Esophagus squamous epithelium (tissue), 4 donors: Measurements from ENCODE around the gene CANX.

ENCODE experiments used
- CTCF ChIP-seq, 6 experiments: fragments of 450-650 bp in 4 of 6; fragments of 200-600 bp in 2 of 6; sonication (generic) in 2 of 6; IDR thresholded peaks; one replicate each; pipeline ENCODE4 v1.5.1; 2016 to 2019; ENCODE audit warnings: antibody characterized with exemption in 6 of 6, mild to moderate bottlenecking in 4 of 6, moderate library complexity in 4 of 6
- POLR2A ChIP-seq, 4 donors: fragments of 450-650 bp; IDR thresholded peaks; one replicate each; pipeline ENCODE4 v1.6.1; 2017; ENCODE audit warnings: antibody characterized with exemption in 4 of 4, mild to moderate bottlenecking in 4 of 4, moderate library complexity in 3 of 4

- TF ChIP-seq POLR2A (IDR thresholded peaks at IDR 0.05) (peak in 2 of 4 donors; percentile 78 to 88), CTCF (IDR thresholded peaks at IDR 0.05) (peak in 1 of 6 experiments; percentile 4)
These were observed 503 bp upstream of the CANX start for GRCh38 chr5:179697993-179698934.
